Measurements from ENCODE around the gene CEMIP. TPM values are rescaled to one million over a fixed set of nuclear protein-coding genes. Genes with fewer than 3 reads are reported as not detected.

CEMIP gene
- total RNA-seq, 2 experiments from 2014 or later, result not detected

DNA sequence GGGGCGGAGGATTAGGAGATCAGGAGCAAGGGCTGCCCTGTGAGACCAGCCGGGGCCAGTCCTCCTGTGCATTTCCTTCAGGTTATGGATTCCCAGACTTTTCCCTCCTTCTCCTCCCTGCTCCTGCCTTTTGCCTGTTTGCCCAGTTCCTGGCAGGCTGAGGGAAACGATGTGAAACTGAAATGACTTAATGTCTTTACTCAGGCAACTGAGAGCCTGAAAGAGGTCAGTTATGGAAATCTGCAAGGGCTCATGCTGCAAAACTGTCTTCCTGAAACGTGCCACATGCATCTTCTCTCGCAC is 153.3 kb downstream of the CEMIP start:
- CTCF ChIA-PET, result interaction anchor here (1.1 kb wide), 1 partner anchor 156 kb away, joined by 3 read pairs; no protein-coding TSS in a partner anchor
- no peak for DNase-seq
- intact Hi-C loops (cut with micrococcal nuclease), result no loop called here
- Mint-ChIP-seq H3K4me3 (no peak overlapping the region), H3K36me3 (ENCODE audit: low read depth) (peaks cover 1% of the 10 kb centered on the region), H3K27ac (no peak overlapping the region), H3K27me3 (ENCODE audit: low read depth) (no peaks in the 10 kb centered on the region), H3K9me3 (no peaks in the 10 kb centered on the region), H3K4me1 (ENCODE audit: low read depth) (no peaks in the 10 kb centered on the region)

DNA sequence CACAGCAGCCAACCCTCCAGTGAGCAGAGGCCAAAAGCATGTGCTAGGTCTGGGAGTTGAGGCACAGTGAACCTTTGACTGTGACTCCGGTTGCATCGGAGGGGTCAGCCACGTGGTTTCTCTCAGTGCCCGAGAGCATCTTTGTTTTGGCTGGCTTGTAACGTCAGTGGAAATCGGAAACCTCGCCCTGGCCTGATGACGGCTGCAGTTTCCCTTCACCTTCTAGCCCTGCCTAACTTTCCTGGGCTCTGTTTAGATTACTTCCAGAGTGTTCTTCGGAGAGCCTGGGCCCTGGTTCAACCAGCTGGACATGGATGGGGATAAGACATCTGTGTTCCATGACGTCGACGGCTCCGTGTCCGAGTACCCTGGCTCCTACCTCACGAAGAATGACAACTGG is 153.8 kb downstream of the CEMIP start:
- H3K4me1 Mint-ChIP-seq (ENCODE audit: low read depth), result no peaks in the 10 kb centered on the region
- H3K36me3 Mint-ChIP-seq (ENCODE audit: low read depth), result peaks cover 1% of the 10 kb centered on the region
- no peaks in the 10 kb centered on the region for H3K9me3 Mint-ChIP-seq
- CTCF ChIA-PET, result no interaction called here
- no peak overlapping the region for H3K27ac Mint-ChIP-seq
- no peak for DNase-seq
- intact Hi-C loops (cut with micrococcal nuclease), result no loop called here
- no peak overlapping the region for H3K4me3 Mint-ChIP-seq
- H3K27me3 Mint-ChIP-seq (ENCODE audit: low read depth), result no peaks in the 10 kb centered on the region

DNA sequence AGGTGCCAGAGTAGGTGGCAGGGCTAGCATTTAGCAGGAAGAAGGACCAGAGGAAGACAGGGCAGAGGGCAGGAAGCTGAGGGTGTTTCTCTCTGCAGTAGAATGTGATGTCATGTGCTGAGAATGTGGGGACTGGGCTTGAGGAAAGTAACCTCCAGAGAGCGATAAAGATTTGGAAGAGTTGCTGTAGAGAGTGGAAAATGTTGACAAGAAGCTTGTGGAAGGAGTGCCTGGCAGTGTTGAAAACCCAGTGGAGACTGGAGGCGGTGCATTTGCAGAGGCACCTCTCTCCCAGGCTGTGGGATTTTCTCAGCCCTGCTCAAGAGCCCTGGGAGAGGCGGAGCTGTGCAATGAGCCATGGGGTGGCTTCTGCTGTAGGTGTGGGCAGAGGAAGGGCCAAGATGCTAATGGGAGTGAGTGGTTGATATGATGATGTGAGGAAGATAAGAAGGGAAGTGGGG is 155.6 kb downstream of the CEMIP start:
- Mint-ChIP-seq H3K27ac (no peak overlapping the region), H3K4me3 (no peak overlapping the region), H3K27me3 (ENCODE audit: low read depth) (no peaks in the 10 kb centered on the region), H3K4me1 (ENCODE audit: low read depth) (no peaks in the 10 kb centered on the region), H3K9me3 (no peaks in the 10 kb centered on the region), H3K36me3 (ENCODE audit: low read depth) (peaks cover 1% of the 10 kb centered on the region)
- CTCF ChIA-PET, result interaction anchor here (0.6 to 1.1 kb wide), 2 partner anchors 35 to 173 kb away, joined by 3 to 4 read pairs; no protein-coding TSS in a partner anchor
- intact Hi-C loops (cut with micrococcal nuclease), result no loop called here
- DNase-seq, result no peak

DNA sequence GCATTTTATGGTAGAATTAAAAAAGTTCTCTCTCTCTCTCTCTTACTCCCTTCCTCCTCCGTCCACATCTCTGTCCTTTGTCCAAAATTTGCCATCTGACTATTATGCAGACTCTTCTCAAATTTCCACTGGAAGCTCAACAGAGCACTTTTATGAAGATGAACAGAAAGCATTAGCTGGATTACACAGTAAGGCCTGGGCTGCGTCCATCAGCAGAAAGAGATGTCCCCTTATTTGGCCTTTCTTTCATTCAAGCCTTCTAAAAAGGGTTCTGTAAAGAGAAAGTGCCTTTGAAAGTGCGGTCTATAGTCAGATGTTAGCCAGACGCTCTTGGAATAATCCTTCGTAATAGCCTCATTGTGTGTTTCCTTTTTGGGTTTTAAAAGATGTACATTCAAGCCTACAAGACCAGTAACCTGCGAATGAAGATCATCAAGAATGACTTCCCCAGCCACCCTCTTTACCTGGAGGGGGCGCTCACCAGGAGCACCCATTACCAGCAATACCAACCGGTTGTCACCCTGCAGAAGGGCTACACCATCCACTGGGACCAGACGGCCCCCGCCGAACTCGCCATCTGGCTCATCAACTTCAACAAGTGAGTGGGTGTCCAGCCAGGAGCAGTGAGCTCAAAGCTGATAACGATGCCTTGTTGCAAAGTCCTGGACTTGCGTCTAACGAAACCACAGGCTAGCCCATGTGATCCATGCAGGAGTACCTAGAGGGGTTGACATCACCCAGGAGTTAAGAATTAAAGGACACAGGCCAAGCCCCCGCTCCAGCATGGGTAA is 157.3 kb downstream of the CEMIP start:
- Mint-ChIP-seq H3K4me3 (no peak overlapping the region), H3K9me3 (no peaks in the 10 kb centered on the region), H3K27ac (no peak overlapping the region), H3K4me1 (ENCODE audit: low read depth) (no peaks in the 10 kb centered on the region), H3K27me3 (ENCODE audit: low read depth) (no peaks in the 10 kb centered on the region), H3K36me3 (ENCODE audit: low read depth) (peaks cover 2% of the 10 kb centered on the region)
- DNase-seq, result no peak
- CTCF ChIA-PET, result interaction anchor here (0.7 kb wide), 1 partner anchor 662 kb away, joined by 3 read pairs; no protein-coding TSS in a partner anchor
- intact Hi-C loops (cut with micrococcal nuclease), result no loop called here

DNA sequence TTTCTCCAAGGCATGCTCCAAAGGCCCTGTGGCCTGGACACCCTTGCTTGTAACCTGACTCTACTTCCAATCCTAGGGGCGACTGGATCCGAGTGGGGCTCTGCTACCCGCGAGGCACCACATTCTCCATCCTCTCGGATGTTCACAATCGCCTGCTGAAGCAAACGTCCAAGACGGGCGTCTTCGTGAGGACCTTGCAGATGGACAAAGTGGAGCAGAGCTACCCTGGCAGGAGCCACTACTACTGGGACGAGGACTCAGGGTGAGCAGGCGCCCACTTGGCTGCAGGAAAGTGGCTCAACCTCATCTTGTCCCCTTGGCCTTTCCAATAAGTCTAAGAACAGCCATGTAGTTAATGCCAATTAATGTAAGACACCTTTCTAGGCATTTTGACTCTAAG is 158.5 kb downstream of the CEMIP start:
- Mint-ChIP-seq H3K27ac (no peak overlapping the region), H3K4me1 (ENCODE audit: low read depth) (no peaks in the 10 kb centered on the region), H3K36me3 (ENCODE audit: low read depth) (peaks cover 8% of the 10 kb centered on the region), H3K4me3 (no peak overlapping the region), H3K9me3 (no peaks in the 10 kb centered on the region), H3K27me3 (ENCODE audit: low read depth) (no peaks in the 10 kb centered on the region)
- CTCF ChIA-PET, result interaction anchor here (2.4 kb wide), 1 partner anchor 33 kb away, joined by 8 read pairs; no protein-coding TSS in a partner anchor
- no peak for DNase-seq
- intact Hi-C loops (cut with micrococcal nuclease), result no loop called here

DNA sequence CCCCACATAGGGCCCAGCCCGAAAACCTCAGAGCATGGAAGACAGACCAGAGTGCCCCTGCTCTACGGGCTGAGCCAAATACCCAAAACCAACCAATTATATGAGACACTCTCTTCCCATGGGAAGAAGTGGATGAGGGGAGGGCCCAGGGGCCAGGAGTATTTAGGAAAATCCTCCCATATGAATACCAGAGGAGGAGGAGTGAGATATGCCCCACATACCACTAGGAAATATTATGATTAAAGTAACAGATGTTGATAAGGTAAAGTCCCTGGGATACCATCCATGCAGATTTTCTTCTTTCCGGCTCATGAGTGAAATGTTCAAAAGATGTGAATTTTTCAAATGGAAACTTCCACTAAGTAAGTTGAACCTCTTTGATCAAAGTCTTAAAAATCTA is 160.0 kb downstream of the CEMIP start:
- H3K27me3 Mint-ChIP-seq (ENCODE audit: low read depth), result no peaks in the 10 kb centered on the region
- no peak for DNase-seq
- intact Hi-C loops (cut with micrococcal nuclease), result no loop called here
- H3K4me1 Mint-ChIP-seq (ENCODE audit: low read depth), result no peaks in the 10 kb centered on the region
- H3K36me3 Mint-ChIP-seq (ENCODE audit: low read depth), result peaks cover 14% of the 10 kb centered on the region
- CTCF ChIA-PET, result interaction anchor here (0.6 to 2.4 kb wide), 3 partner anchors 31 to 327 kb away, joined by 3 to 8 read pairs (median 3); no protein-coding TSS in a partner anchor
- H3K9me3 Mint-ChIP-seq, result no peaks in the 10 kb centered on the region
- H3K4me3 Mint-ChIP-seq, result no peak overlapping the region
- H3K27ac Mint-ChIP-seq, result no peak overlapping the region

DNA sequence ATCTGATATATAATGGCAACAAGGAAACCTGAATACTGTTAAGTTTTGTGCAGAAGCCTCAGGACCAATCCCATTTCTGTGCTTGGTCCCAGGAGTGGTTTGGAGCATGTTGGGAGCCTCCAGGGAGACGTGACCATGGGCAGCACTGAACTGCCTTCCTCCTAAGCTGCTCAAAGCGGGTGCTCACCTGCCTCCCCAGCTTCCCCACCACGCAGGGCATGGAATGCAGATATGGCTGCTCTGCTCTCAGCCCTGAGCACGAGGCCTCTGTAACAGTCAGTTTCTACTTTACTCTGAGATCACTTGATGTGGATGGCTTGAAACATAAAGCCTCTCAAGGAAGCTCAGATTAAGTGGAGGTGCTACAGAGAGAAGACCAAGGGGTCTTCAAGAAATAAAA is 161.2 kb downstream of the CEMIP start:
- Mint-ChIP-seq H3K4me3 (no peak overlapping the region), H3K9me3 (no peaks in the 10 kb centered on the region), H3K27ac (no peak overlapping the region), H3K36me3 (ENCODE audit: low read depth) (peaks cover 18% of the 10 kb centered on the region), H3K27me3 (ENCODE audit: low read depth) (no peaks in the 10 kb centered on the region), H3K4me1 (ENCODE audit: low read depth) (no peaks in the 10 kb centered on the region)
- intact Hi-C loops (cut with micrococcal nuclease), result no loop called here
- CTCF ChIA-PET, result interaction anchor here (1.4 to 2.4 kb wide), 2 partner anchors 30 to 325 kb away, joined by 3 to 8 read pairs; no protein-coding TSS in a partner anchor
- no peak for DNase-seq

DNA sequence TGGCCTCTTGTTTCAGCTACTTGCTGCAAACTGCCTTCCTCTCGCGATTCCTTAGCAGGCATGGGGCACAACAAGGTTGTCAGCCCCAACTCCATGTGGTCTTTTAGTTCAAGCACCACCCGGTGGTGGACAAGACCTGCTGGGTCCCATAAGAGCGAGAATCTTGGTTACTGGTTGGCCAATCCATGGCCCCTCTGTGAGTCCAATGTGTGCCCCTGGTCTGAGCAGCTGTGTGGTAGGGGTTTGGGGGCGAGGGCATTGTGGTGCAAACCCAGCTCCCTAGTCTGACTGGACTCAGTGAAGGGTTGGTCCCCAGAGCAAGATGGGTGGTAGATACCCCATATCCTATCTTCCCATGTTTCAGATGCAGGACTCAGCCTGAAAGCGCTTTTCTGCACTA is 161.7 kb downstream of the CEMIP start:
- Mint-ChIP-seq H3K36me3 (ENCODE audit: low read depth) (peaks cover 20% of the 10 kb centered on the region), H3K4me3 (no peak overlapping the region), H3K9me3 (no peaks in the 10 kb centered on the region), H3K4me1 (ENCODE audit: low read depth) (no peaks in the 10 kb centered on the region), H3K27me3 (ENCODE audit: low read depth) (no peaks in the 10 kb centered on the region), H3K27ac (no peak overlapping the region)
- intact Hi-C loops (cut with micrococcal nuclease), result no loop called here
- DNase-seq, result no peak
- CTCF ChIA-PET, result interaction anchor here (0.6 kb wide), 1 partner anchor 32 kb away, joined by 4 read pairs; no protein-coding TSS in a partner anchor

DNA sequence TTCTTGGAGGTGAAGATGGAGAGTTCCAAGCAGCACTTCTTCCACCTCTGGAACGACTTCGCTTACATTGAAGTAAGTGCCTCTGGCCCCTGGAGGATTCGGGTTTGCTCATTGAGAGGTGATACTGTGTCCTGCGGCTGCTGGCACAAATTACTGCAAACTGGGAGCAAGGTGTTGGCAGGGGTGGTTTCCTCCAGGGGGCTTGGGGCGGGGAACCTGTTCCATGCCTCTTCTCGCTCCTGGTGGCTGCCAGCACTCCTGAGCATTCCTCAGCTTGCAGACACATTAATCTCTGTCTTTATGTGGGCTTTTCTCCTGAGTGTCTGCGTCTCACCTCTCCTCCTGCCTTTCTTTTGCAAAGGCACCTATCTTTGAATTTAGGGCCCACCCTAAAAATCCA is 163.1 kb downstream of the CEMIP start:
- DNase-seq, result no peak
- Mint-ChIP-seq H3K4me1 (ENCODE audit: low read depth) (no peaks in the 10 kb centered on the region), H3K9me3 (no peaks in the 10 kb centered on the region), H3K27me3 (ENCODE audit: low read depth) (no peaks in the 10 kb centered on the region), H3K27ac (no peak overlapping the region), H3K36me3 (ENCODE audit: low read depth) (peaks cover 26% of the 10 kb centered on the region), H3K4me3 (no peak overlapping the region)
- intact Hi-C loops (cut with micrococcal nuclease), result no loop called here
- CTCF ChIA-PET, result no interaction called here

DNA sequence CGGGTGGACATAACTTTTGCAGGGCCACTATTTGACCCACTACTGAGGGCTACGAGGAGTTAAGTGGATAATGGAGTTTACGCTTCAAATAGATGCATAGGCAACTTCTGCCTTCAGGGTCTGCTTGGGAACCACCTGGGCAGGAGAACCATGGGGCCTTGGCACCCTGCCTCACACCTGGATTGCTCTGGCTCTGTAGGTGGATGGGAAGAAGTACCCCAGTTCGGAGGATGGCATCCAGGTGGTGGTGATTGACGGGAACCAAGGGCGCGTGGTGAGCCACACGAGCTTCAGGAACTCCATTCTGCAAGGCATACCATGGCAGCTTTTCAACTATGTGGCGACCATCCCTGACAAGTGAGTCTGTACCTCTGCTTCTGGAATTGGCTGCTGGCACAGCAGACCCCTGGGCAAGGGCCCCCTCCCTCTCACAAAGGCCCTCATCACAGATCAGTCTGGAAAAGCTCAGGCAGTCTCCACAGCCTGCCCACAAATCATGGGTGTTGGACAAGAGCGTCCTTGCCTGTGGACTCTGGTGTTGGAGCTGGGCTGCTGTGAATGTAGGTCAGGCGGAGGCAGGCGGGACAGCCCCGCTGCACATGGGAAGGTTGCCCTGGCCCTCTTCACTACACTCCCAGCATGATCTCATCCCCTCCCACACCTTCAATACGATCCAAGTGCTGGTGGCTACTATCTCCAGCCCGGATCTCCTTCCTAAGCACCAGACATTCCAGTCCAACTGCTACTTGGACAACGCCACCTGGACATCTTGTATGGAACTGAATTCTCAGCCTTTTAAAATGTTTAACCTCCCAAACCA is 163.8 kb downstream of the CEMIP start:
- Mint-ChIP-seq H3K9me3 (no peaks in the 10 kb centered on the region), H3K27ac (no peak overlapping the region), H3K4me3 (no peak overlapping the region), H3K4me1 (ENCODE audit: low read depth) (no peaks in the 10 kb centered on the region), H3K27me3 (ENCODE audit: low read depth) (no peaks in the 10 kb centered on the region), H3K36me3 (ENCODE audit: low read depth) (peaks cover 31% of the 10 kb centered on the region)
- intact Hi-C loops (cut with micrococcal nuclease), result no loop called here
- CTCF ChIA-PET, result no interaction called here
- DNase-seq, result no peak

DNA sequence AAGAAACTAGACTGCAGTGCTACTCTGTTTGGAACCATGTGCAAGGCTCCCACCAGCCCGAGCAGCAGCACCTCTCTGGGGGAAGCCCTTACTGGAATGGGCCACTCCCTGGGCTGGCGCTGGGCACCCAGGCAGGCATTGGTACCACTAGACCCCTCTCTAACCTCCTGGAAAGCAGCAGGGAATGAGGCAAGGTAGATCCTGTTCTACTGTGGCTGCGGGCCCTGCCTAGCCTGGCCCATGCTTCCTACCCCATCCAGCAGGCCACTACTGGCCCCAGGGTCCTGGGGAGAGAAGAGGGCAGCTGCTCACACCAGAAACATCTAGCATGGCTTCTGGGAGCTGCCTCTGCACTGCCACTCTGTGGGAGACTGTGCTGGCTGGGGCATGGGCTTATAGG is 165.6 kb downstream of the CEMIP start:
- H3K36me3 Mint-ChIP-seq (ENCODE audit: low read depth), result peaks cover 35% of the 10 kb centered on the region
- DNase-seq, result no peak
- intact Hi-C loops (cut with micrococcal nuclease), result no loop called here
- no peaks in the 10 kb centered on the region for H3K9me3 Mint-ChIP-seq
- no peaks in the 10 kb centered on the region for H3K27me3 Mint-ChIP-seq (ENCODE audit: low read depth)
- H3K27ac Mint-ChIP-seq, result no peak overlapping the region
- H3K4me1 Mint-ChIP-seq (ENCODE audit: low read depth), result no peaks in the 10 kb centered on the region
- no peak overlapping the region for H3K4me3 Mint-ChIP-seq
- CTCF ChIA-PET, result no interaction called here

DNA sequence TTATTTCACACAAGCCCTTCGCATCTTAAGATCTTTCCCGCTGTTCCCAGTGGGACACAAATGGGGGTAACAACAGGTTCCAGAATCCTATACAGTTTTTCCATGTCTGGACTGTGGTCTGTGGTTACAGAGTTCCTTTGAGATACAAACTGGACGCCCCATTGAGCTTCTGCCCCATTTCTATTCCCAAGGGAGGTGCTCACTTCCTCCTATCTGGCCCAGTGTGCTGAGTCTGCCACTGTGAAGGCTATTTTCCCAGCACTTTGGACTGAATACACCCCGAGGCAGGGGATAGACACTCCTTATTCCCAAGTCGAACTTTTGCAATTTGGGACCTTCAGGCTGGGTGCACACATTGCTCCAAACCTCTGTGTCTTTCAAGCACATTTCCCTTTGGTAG is 166.4 kb downstream of the CEMIP start:
- Mint-ChIP-seq H3K4me3 (no peak overlapping the region), H3K27me3 (ENCODE audit: low read depth) (no peaks in the 10 kb centered on the region), H3K36me3 (ENCODE audit: low read depth) (peaks cover 35% of the 10 kb centered on the region), H3K9me3 (no peaks in the 10 kb centered on the region), H3K4me1 (ENCODE audit: low read depth) (no peaks in the 10 kb centered on the region), H3K27ac (no peak overlapping the region)
- CTCF ChIA-PET, result no interaction called here
- DNase-seq, result no peak
- intact Hi-C loops (cut with micrococcal nuclease), result no loop called here

All from activated naive CD4-positive, alpha-beta T cell treated with anti-CD3 and anti-CD28 coated beads for 36 hours (primary cell).